A673 (cell line): ENCODE measurements around the gene TTC28.

ENCODE experiments used
- EZH2 ChIP-seq: fragments of 200-600 bp; sonication (generic); IDR thresholded peaks from 2 replicates; pipeline ENCODE4 v1.6.1; 2017; ENCODE audit warnings: borderline replicate concordance, low read depth, mild to moderate bottlenecking, mixed read lengths, antibody characterized with exemption, low read length; ENCODE audit not compliant: poor library complexity, severe bottlenecking
- TF ChIP-seq, protein P1 (sequence below): fragments of 300-800, 200-600 bp; sonication (generic); conservative IDR thresholded peaks from 2 replicates; pipeline ENCODE4 v1.5.1; 2017; ENCODE audit warnings: low read depth, mild to moderate bottlenecking, antibody characterized with exemption, low read length, moderate library complexity, mixed read lengths

DNA sequence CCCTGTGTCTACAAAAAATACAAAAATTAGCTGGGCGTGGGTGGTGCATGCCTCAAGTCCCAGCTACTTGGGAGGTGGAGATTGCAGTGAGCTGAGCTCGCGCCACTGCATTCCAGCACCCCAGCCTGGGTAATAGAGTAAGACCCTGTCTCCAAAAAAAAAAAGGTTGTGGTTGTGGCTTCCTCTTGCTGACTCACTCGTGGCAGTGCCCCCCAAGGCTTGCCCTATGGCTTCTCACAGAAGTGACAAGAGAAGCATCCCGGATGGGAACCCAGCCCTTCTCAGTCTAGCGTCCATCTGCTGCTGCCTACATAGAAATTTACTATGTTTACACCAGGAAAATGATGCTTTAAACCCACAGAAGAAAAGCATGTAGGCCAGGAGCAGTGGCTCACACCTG, 692.1 kb downstream of the TTC28 start:
- no peak for TF ChIP-seq EZH2
- TF ChIP-seq, protein P1, sequence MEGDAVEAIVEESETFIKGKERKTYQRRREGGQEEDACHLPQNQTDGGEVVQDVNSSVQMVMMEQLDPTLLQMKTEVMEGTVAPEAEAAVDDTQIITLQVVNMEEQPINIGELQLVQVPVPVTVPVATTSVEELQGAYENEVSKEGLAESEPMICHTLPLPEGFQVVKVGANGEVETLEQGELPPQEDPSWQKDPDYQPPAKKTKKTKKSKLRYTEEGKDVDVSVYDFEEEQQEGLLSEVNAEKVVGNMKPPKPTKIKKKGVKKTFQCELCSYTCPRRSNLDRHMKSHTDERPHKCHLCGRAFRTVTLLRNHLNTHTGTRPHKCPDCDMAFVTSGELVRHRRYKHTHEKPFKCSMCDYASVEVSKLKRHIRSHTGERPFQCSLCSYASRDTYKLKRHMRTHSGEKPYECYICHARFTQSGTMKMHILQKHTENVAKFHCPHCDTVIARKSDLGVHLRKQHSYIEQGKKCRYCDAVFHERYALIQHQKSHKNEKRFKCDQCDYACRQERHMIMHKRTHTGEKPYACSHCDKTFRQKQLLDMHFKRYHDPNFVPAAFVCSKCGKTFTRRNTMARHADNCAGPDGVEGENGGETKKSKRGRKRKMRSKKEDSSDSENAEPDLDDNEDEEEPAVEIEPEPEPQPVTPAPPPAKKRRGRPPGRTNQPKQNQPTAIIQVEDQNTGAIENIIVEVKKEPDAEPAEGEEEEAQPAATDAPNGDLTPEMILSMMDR, result no peak
